ENCODE data around the gene ZNF813.
"Not testable (repeated sequence)": the region's sequence is repeated elsewhere in the genome, so short reads cannot be mapped to it uniquely, and the experiment has no call there.

ZNF813 gene

DNA sequence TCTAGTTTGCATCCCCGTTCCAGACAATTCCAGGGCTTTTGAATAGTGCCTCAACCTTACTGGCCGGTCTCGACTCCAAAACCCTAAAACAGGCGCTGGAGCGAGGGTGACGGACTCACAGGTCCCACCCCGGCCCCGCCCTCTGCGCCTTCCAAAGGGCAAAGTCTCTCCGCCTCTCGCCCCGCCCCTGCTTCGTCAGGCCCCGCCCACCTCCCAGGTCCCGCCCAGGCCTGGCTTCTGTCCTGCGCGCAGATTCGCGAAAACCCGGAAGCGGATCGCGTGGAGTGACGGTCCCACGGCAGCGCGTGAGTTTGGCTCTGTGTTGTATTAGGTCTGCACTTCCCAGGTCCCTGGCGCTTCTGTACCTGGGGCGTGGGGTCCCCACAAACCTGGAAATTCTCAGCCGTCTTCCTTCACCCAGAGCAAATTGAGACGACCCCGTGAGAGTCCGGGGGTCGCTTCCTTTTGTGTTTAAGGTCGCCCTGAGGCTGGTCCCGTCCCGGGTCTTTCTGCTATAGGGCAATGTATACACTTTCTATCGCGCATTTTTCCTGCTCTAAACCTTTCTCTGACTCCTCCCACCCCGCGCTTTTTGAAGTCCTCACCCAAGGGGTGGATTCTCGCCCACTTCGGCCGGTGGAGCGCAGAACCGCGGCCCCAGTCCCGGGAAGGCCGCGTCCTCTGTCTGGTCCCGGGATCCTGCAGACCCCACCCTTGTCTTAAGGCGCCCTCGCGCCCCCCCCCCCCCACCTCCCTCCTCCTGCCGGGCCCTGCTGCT lies at the start of gene ZNF813:
Gene ZNF813, plus strand, starts transcription at position 249 of the 778 bp plus-strand sequence. CDS start 16,090 bp downstream, outside the sequence.
- DNase-seq (ENCODE audit: low read depth), result peak; percentile 87

- DNase-seq (ENCODE audit: low read depth), result not testable (repeated sequence)
Observed at GRCh38 chr19:53420520-53421315, 46.8 kb upstream of the ZNF813 start.

DNA sequence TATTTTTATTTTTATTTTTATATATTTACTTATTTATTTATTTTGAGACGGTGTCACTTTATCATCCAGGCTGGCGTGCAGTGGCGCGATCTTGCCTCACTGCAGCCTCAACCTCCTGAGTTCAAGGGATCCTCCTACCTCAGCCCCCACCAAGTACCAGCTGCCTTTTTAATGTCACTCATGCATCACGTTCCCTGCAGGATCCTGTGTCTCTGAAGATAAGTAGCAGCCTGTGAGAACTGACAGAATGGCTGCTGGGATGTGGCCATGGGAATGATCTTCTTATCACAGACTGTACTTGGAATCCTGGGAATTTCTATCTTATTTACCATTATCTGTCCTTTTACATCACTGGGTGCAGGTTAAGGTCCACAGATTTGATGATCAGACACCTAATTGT lies 45.0 kb upstream of the ZNF813 start:
- DNase-seq (ENCODE audit: low read depth), result no peak

- not testable (repeated sequence) for DNase-seq (ENCODE audit: low read depth)
Observed at GRCh38 chr19:53423074-53423473, 44.5 kb upstream of the ZNF813 start.

DNA sequence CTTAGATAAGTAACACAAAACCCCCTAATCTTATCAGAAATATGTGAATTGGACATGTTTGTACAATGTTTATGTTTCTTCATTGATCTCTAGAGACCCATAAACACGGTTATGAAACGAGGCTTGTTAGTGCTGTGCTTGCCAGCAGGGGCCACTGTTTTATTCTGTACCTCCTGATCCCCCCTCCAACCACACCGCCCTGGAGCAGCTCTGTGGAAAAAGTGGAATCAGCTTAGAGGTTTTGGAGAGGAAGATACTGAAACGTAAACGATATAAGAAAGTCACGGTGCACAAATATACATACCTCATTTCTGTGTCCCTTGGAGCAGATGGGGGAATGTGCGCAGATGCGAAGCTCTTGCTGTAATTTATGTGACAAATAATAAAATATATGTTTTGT lies 43.9 kb upstream of the ZNF813 start:
- not testable (repeated sequence) for DNase-seq (ENCODE audit: low read depth)

- peak; percentile 77 for DNase-seq (ENCODE audit: low read depth)
Observed at GRCh38 chr19:53424968-53425597, 42.5 kb upstream of the ZNF813 start.

DNA sequence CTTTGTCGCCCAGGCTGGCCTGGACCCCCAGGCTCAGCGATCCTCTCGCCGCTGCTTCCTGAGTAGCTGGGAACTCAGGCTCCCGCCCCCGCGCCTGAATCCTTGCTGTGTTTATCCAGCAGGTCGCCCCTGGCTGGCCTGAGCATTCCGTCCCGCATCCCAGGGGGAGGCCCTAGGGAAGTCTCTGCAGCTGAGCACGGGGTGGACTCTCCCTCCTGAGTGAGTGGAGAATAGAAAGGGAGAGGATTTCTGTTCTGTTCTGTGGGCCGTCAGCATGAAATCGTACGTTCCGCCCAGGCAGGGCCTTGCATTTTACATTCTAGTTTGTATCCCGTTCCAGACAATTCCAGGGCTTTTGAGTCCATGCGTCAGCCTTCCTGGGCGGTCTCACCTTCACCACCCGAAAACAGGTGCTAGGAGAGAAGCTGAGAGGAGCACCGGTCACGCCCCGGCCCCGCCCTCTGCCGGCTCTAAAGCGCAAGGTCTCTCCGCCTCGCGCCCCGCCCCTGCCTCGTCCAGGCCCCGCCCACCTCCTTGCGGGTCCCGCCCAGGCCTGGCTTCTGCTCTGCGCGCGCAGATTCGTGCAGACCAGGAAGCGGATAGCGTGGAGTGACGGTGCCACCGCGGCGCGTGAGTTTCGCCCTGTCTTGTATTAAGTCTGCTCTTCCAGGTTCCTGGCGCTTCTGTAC lies 36.0 kb upstream of the ZNF813 start, which contains the start of gene ZNF761:
Gene ZNF761, plus strand, starts transcription at position 586 of the 689 bp plus-strand sequence. CDS start 15,285 bp downstream, outside the sequence.
- peak; percentile 89 for DNase-seq (ENCODE audit: low read depth)

DNA sequence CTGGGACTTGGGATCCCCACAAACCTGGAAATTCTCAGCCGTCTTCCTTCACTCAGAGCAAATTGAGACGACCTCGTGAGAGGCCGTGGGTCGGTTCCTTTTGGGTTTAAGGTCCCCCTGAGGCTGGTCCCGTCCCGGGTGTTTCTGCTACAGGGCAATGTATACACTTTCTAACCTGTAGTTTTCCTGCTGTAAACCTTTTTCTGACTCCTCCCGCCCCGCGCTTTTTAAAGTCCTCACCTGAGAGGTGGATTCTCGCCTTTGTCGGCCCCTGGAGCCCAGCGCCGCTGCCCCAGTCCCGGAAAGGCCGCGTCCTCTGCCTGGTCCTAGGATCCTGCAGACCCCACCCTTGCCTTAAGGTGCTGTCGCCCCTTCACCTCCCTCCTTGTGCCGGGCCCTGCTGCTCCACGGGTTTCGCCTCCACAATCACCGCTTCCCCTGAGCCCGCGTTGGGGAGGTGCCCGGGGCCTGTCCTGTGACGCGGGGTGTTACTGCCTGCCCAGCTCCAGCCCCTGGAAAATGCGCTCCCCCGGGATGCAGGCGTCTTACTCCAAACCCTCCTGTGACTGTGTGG lies 35.4 kb upstream of the ZNF813 start:
- DNase-seq (ENCODE audit: low read depth), result no peak

- not testable (repeated sequence) for DNase-seq (ENCODE audit: low read depth)
Observed at GRCh38 chr19:53443809-53444208, 23.7 kb upstream of the ZNF813 start.

- not testable (repeated sequence) for DNase-seq (ENCODE audit: low read depth)
Observed at GRCh38 chr19:53447196-53447595, 20.3 kb upstream of the ZNF813 start.

GRCh38 chr19:53455828-53456227 lies 11.7 kb upstream of the ZNF813 start:
- DNase-seq (ENCODE audit: low read depth), result no peak

GRCh38 chr19:53460131-53460721 lies 7.3 kb upstream of the ZNF813 start:
- DNase-seq (ENCODE audit: low read depth), result not testable (repeated sequence)

DNA sequence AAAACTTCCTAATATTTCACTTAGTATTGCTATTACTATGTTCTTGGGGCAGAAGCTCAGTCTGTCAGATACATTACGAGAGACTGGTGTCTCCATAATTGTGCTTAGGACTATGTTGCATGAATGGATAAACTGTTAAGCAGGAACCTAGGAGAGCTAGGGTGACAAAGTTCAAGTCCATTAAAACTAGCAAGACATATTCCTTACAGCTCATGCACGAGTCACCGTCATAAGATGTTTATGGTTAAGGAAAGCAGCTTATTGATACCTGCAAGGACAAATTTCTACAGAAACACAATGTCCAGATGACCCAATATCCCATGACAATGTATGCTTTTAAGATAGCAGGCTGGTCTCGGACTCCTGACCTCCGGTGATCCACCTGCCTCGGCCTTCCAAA lies 5.7 kb upstream of the ZNF813 start:
- DNase-seq (ENCODE audit: low read depth), result no peak

DNA sequence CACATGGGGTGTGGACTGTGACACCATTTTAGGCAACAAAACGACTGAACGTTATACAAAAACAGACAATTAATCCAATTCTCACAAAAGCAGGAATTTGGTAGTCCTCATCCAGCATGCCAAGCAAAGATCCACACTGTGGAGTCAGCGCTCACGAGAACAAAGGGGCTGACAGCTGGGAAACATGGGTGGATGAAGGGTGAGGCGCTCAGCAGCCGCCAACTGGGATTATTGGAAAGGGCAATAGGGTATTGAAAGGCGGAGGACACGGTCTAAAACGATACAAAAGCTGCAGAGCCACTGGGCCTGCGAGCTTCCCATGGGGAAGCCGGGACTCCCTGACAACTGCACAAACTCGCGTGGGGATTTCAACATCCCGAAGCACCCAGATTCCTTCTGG lies 4.7 kb upstream of the ZNF813 start:
- DNase-seq (ENCODE audit: low read depth), result no peak

GRCh38 chr19:53463263-53463662 lies 4.3 kb upstream of the ZNF813 start:
- DNase-seq (ENCODE audit: low read depth), result no peak

DNA sequence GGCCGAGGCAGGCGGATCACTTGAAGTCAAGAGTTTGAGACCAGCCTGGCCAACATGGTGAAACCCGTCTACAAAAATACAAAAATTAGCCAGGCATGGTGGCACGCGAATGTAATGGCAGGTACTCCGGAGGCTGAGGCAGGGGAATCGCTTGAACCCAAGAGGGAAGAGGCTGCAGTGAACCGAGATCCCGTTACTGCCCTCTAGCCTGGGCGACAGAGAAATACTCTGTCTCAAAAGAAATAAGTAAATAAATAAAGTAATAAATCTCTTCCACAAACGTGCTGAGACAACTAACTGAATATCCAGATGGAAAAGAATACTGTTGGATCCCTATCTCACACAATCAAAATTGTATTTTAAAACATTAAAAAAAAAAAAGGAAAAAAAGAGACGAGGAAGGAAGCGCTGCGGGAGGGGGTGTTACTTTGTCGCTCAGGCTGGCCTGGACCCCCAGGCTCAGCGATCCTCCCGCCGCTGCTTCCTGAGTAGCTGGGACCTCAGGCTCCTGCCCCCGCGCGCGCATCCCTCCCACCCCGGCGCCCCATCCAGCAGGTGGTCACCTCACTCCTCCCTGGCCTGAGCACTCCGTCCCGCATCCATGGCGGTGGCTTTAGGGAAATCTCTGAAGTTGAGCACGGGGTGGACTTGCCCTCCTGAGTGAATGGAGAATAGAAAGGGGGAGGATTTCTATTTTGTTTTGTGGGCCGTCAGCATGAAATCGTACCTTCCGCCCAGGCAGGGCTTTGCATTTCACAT lies 628 bp upstream of the ZNF813 start:
- DNase-seq (ENCODE audit: low read depth), result no peak

- not testable (repeated sequence) for DNase-seq (ENCODE audit: low read depth)
Observed at GRCh38 chr19:53468628-53469027, 1.1 kb downstream of the ZNF813 start.

GRCh38 chr19:53471916-53472315 lies 4.4 kb downstream of the ZNF813 start:
- no peak for DNase-seq (ENCODE audit: low read depth)

- not testable (repeated sequence) for DNase-seq (ENCODE audit: low read depth)
Observed at GRCh38 chr19:53474832-53475231, 7.3 kb downstream of the ZNF813 start.

- not testable (repeated sequence) for DNase-seq (ENCODE audit: low read depth)
Observed at GRCh38 chr19:53475470-53475869, 7.9 kb downstream of the ZNF813 start.

All from CMK (cell line).